PC-9 (cell line): ENCODE results near the gene GABRG3.

Experiments used
- CTCF ChIP-seq: fragments of 200-600 bp; sonication (generic); conservative IDR thresholded peaks from 2 replicates; pipeline ENCODE4 v1.6.1; 2017; ENCODE audit warnings: mixed run types, antibody characterized with exemption, mild to moderate bottlenecking, moderate library complexity
- EZH2 ChIP-seq: fragments of 200-600 bp; sonication (generic); IDR thresholded peaks from 2 replicates; pipeline ENCODE4 v1.8.0; 2017; ENCODE audit warnings: antibody characterized with exemption, low read depth

- no peak for TF ChIP-seq CTCF
- TF ChIP-seq EZH2: no peak
These were observed 590.8 kb downstream of the GABRG3 start for GRCh38 chr15:27561816-27562215.
